Effector CD4-positive, alpha-beta T cell (primary cell): Measurements from ENCODE around the gene LMO7.

Experiments
- DNase-seq: peaks from one replicate; pipeline ENCODE4 v3.0.0-alpha.2; 2020

Gene LMO7

DNA sequence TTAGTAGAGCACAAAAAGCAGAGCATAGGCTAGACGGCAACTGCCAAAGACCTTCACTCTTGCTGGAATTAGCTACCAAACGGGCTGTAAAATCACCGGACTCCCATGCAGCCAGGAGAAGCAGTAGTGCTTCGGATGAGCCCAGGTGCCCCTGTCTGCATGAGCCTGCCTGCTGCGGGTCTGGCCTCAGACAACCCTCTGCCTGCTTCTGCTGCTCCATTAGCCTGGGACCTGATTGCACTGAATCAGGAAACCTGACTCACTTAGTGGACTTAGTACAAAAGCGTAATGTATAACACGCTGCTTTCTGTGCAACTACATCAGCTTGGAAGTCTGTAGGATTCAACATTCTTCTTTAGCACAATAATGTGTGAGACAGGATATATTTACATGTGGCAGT is 170.0 kb downstream of the LMO7 start:
- DNase-seq = no peak

DNA sequence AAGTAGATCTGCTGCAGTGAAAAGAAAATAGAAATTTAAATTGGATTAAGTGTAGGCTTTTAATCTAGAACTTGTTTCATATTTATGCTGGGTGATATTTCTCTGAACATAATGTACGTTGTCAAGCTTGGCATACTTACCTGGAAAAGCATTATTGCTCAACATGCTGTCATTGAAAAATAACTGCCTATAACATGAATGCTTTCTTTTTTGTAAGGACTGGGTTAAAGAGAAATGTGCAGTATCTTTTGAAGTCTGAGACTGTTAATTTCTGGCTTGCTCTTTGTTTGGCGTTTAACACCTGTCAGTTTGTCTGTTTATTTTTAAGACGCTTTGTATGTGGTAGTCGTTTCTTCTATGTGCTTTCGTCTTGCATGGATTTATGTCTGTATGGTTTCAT is 175.2 kb downstream of the LMO7 start:
- DNase-seq = no peak

DNA sequence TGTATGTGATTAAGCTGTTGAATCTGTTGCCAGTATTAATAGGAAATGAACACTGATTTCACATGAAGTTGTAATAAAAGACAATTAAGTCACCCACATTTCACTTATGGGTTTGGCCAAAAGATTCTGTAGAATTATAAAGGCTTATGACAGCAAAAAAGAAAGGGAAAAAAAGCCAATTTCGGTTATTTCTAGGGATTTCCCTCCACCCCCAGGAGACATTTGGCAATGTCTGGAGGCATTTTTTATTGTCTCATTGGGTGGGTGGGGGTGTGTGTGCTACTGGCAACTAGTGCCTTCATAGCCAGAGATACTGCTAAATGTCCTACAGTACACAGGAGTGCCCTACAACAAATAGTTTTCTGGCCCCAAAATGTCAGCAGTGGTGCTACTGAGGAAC is 175.7 kb downstream of the LMO7 start:
- DNase-seq = no peak

- DNase-seq = no peak
Measured at GRCh38 chr13:75812751-75813181, 176.6 kb downstream of the LMO7 start.

GRCh38 chr13:75813323-75813722 is 177.2 kb downstream of the LMO7 start:
- DNase-seq = no peak

DNA sequence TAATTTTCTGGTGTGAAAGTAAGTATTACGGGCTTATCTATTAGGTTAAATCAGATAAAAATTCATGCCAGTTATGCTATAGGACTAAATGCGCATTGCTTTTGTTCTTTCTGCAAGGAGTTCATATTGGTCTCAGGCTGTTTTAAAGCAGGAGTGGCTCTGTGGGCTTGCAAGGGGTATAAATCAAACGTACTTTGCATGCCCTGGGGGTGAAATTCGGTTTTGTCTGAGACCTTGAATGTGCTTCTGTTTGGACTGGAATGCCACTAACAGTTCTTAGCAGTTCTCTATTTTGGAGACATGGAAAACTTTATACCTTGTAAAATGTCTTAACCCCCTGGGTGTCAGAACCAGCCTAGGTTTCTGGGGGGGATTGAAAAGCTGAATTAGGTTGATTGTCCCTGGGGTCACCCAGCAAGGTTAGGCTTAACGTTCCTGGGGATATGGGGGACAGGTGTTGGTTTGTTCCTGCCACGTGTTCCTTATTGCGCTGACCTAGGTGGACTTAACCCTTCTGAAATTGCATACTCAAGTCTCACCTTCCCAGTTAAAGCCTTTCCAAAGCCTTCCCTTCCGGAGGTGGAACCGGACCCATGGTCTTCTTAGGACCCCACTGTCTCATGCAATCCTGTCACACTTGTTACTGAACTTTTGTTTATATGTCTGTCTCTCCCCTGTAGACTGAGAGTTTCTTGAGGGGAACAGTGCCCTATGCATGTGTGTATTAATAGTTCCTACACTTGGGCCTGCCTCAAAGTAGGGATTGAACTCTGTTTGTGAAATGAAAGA is 182.2 kb downstream of the LMO7 start:
- no peak for DNase-seq

DNA sequence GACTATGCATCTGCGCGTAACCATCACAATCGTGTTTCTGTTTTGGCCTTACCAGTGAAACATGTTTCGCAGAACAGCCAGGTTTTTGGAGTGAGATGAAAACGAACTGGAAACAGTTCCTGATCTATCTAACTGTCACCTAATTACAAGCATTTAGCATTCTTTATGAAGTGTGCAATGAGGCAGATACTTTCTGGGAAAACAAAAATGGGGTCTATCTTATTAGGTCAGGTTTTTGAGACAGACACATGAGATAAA is 182.8 kb downstream of the LMO7 start:
- no peak for DNase-seq

DNA sequence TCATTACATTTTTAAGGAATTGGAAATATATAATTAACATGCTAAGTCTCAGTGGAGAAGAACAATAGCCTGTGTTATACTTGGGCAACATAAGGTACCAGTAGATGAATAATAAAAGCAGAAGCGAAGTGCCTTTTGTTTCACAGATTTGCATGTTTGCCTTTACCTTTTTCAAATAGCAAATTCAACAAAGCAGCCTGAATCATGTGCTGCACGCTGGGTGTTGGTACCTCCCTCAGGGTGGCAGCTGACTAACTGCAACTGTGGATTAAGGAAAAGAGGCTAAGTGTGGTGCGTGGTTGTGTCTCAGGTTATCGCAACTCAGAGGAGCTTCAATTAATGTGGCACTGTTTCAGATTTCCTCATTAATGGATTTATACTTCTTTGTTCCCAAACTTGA is 189.0 kb downstream of the LMO7 start:
- DNase-seq = no peak

DNA sequence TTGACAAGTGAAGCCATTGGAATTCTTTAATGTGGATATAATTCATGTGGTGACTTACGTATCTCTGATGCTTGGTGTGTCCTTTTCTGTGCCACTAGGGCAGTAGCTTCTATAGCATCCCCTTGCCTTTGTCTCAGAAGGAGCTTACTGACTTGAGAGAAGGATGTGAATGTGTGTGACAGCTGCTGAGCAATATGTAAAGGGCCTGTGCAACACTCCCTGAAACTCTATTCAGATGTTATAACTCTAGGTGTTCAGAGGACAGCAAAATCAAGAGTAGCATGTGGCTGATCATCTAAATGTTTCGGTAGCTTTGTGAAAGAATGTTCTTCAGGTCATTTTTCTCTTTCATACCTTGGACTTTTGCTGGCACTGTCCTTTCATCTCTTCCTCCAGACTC is 189.5 kb downstream of the LMO7 start:
- DNase-seq = no peak

- no peak for DNase-seq
Measured at GRCh38 chr13:75826391-75826790, 190.3 kb downstream of the LMO7 start.

GRCh38 chr13:75829830-75830229 is 193.7 kb downstream of the LMO7 start:
- DNase-seq = no peak

DNA sequence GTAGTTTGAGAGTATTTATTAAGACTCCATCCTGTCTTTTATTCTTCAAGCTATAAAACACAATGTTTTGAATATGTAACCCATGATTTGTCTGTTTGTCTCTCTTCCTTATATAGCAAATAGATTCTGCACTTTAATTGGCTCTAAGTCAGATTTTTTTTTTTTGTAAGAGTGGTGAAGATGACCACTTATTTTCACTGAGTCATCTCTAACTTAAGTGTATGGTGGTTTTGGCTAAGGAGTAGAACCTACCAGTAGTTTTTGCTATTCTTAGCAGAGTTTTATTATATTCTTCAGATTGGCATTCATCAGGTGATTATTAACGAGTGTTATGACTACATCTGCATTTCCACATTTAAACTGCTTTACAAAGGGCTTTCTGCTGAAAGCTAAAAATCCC is 194.7 kb downstream of the LMO7 start:
- no peak for DNase-seq

DNA sequence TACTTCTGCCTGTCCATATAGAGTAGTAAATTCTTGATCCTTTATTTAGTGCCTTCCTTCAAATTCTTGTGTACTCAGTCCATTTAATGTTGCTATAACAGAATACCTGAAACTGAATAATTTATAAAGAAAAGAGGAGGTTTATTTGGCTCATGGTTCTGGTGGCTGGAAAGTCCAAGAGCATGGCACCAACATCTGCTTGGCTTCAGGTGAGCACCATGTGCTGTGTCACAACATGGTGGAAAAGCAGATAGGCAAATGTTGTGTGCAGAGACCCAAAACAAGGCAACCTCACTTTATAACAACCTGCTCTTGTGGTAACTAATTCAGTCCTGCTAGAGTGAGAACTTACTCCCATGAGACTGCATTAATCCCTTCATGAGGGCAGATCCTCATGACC is 195.3 kb downstream of the LMO7 start:
- DNase-seq = no peak

GRCh38 chr13:75832812-75833211 is 196.7 kb downstream of the LMO7 start:
- DNase-seq = no peak

- DNase-seq = no peak
Measured at GRCh38 chr13:75836441-75836840, 200.3 kb downstream of the LMO7 start.

- DNase-seq = no peak
Measured at GRCh38 chr13:75838366-75839005, 202.4 kb downstream of the LMO7 start.

DNA sequence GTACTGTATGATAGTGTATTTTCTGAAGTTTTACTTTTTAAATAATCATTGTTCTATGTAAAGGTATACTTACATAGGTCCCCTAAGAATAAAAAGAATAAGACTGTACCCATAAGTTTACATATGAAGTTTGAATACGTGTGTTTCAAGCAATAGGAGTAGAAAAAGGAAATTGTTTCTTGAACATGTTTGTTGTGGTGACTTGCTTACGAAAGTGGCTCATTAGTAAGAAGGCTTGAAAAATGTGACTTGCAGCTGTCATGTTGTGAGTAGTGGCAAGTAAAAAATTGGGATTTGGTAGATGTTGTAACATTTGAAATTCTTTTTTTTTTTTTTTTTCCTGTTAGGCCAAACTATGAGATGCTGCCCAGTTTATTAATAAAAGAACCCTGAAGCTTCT is 203.3 kb downstream of the LMO7 start:
- no peak for DNase-seq

- no peak for DNase-seq
Measured at GRCh38 chr13:75841905-75842304, 205.8 kb downstream of the LMO7 start.

- DNase-seq = no peak
Measured at GRCh38 chr13:75843074-75843473, 206.9 kb downstream of the LMO7 start.

DNA sequence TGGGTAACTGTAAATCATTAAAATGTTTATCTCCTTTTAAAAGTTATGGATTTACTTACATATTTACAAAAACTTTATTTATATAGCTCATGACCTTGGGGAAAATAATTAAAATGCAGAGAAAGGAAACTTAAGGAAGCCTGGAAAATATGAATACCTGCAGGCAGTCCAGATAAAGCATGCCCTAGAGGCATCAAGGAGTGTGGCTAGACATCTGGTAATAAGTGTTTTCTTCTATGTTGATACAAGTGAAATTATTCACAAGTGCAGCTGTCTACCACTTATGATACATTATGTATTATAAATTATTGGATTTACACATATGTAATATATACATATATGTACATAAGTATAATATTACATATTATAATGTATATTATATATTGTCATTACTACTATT is 207.9 kb downstream of the LMO7 start:
- no peak for DNase-seq

DNA sequence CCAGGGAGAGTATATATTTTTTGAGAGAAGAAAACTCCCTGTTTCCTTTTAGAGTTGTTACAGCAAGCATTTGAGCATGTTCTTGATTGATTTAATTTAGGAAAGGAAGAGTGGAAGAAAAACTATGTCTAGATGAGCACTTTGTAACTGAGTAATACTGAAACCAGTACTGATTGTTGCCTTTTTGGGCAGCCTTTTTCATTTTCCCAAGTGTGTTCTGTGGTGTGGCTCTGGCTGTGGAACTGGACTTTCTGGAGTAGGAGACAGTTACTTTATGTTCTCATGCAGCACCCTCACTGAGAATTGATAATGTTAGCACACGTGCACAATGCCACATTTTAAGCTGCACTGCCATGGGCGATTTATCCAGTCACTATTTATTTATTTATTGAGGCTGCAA is 211.5 kb downstream of the LMO7 start:
- no peak for DNase-seq

GRCh38 chr13:75850916-75851315 is 214.8 kb downstream of the LMO7 start:
- no peak for DNase-seq

- no peak for DNase-seq
Measured at GRCh38 chr13:75855216-75855615, 219.1 kb downstream of the LMO7 start.

DNA sequence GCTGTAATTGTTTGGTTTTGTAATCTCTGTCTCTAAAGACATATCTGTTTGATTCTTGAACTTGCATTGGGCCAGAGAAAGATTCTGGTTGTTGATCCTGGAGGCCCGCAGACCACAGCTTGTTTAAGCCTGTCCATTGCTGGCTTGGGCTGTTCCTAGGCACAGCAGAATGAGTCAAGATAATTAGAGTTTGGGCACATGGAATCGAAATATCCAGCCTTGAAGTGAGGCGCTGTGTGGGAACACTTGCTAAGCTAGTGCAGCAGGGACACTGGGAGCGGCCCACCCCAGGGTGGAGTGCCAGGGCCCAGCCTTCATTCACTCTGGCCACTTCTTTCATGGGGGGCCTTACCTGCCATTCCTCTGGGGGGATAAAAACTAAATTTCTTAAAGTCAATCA is 219.7 kb downstream of the LMO7 start:
- DNase-seq = no peak

GRCh38 chr13:75857291-75857690 is 221.2 kb downstream of the LMO7 start:
- no peak for DNase-seq
